HG03439 (cell line): ENCODE measurements around the gene SLC6A8.
"Not testable (repeated sequence)": the region's sequence is repeated elsewhere in the genome, so short reads cannot be mapped to it uniquely, and the experiment has no call there.

Source experiments
- ATAC-seq: cut with Tn5 transposase; IDR thresholded peaks from one replicate; pipeline ENCODE4 v1.9.1; 2021; ENCODE audit warnings: mild to moderate bottlenecking, moderate library complexity; ENCODE audit not compliant: unreplicated experiment

The SLC6A8 gene

DNA sequence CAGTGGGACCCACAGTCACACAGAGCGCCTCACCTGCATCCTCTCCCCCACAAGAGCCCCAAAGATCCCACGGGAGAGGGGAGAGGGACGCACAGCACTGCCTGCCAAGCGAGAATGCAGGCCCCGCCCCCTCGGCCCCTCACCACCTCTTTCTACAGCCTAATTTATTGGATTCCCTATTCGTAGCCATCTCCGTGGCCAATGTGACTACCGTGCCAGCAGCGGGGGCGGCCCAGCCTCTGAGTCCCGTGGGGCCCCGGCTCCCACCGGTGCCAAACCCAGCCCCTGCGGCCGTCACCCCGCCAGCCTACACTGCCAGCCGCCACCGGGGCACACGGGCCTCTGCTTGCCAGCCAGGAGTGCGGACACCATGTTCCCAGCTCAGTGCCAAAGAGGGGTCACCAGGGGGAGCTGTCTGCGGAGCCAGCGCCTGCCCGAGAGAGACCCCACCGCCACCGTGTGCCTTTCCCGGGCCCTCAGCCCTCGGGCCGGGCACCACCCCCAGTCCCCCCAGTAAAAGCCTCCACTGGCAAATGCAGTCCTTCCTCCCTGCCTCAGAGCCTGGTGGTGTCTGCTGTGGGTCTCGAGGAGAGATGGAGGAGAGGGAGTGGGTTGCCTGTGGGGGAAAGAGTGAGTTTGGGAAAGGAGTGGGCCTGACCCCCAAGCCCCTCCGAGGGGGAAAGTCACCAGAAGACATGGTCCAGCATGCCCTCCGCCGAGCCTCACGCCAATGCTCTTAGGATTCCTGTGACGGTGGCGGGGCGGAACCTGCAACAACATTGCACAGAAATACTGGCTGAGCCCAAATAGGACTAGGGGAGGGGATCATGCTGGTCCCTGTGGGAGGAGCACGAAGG is 56.7 kb downstream of the SLC6A8 start:
- ATAC-seq, result no peak

DNA sequence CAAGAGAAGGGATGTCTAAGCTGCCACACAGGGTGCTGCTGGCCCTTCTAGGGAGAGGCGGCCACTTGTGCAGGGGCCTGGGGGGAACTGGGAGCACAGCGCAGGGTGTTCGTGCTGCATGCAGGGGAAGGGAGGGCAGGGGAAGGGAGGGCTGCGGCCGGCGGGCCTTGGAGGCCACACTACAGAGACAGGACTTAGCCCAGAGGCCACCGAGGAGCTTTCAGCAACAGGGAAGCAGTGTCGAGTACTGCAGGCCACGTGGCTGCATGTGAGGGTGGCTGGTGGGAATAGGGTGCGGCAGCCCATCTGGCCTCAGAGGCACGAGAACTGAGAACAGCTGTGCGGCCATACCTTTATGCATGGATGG is 57.3 kb downstream of the SLC6A8 start:
- not testable (repeated sequence) for ATAC-seq
